Gastrocnemius medialis (tissue), 4 donors: ENCODE results near the gene GABRB2.

ENCODE experiments used
- CTCF ChIP-seq, 5 experiments: fragments of 450-650 bp in 3 of 5; fragments of 200-600 bp in 2 of 5; sonication (generic) in 2 of 5; IDR thresholded peaks in 4 of 5; conservative IDR thresholded peaks in 1 of 5; 1 replicate in 4 of 5; 2 replicates in 1 of 5; pipeline ENCODE4 v1.5.1; 2016 to 2019; ENCODE audit warnings: antibody characterized with exemption in 5 of 5, mild to moderate bottlenecking in 3 of 5, moderate library complexity in 3 of 5
- POLR2A ChIP-seq, 2 donors: fragments of 450-650 bp; IDR thresholded peaks; one replicate each; pipeline ENCODE4 v1.6.1; 2017; ENCODE audit warnings: antibody characterized with exemption in 2 of 2, mild to moderate bottlenecking in 2 of 2, moderate library complexity in 2 of 2

GRCh38 chr5:161391016-161391415 is 155.5 kb downstream of the GABRB2 start:
- TF ChIP-seq POLR2A (IDR thresholded peaks at IDR 0.05) (no peak), CTCF (IDR thresholded peaks at IDR 0.05 in 4 of 5, conservative IDR thresholded peaks at IDR 0.05 in 1 of 5) (no peak)
